Measurements from ENCODE around the gene HECTD3. TPM values are rescaled to one million over a fixed set of nuclear protein-coding genes. Genes with fewer than 3 reads are reported as not detected.
A peak's percentile ranks its signal among the peaks of the same experiment; 100 is the strongest.

The HECTD3 gene
- total and polyA plus RNA-seq, 2 donors (not counting 1 experiment from before 2014, with no cell fraction given), result 20.3 to 33.7 TPM

DNA sequence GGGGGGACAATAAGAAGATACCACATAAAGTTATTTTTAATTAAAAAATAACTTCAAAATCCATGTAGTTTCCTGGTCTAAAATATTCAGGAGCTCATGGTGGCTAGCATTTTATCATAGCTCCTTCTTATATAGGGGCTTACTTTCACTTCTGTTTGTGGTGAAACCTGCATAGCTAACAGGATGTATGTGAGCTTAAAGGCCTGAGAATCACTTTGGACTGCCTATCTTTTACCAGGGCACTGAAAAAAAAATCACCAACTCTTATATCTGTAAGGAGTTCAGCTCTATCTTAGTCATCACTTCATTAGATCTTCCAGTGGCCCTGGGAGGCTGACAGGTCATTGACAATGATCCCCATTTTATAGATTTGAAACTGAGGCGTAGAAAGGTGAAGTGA, 22.2 kb upstream of the HECTD3 start:
- TF ChIP-seq, protein P1, sequence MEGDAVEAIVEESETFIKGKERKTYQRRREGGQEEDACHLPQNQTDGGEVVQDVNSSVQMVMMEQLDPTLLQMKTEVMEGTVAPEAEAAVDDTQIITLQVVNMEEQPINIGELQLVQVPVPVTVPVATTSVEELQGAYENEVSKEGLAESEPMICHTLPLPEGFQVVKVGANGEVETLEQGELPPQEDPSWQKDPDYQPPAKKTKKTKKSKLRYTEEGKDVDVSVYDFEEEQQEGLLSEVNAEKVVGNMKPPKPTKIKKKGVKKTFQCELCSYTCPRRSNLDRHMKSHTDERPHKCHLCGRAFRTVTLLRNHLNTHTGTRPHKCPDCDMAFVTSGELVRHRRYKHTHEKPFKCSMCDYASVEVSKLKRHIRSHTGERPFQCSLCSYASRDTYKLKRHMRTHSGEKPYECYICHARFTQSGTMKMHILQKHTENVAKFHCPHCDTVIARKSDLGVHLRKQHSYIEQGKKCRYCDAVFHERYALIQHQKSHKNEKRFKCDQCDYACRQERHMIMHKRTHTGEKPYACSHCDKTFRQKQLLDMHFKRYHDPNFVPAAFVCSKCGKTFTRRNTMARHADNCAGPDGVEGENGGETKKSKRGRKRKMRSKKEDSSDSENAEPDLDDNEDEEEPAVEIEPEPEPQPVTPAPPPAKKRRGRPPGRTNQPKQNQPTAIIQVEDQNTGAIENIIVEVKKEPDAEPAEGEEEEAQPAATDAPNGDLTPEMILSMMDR (conservative IDR thresholded peaks at IDR 0.05 in 1 of 2, IDR thresholded peaks at IDR 0.05 in 1 of 2; ENCODE audit: low read depth in 1 of 2, low read length in 2 of 2), result no peak
- TF ChIP-seq EZH2 (IDR thresholded peaks at IDR 0.05; ENCODE audit: low read length, missing control alignments), result no peak
- Histone ChIP-seq H2AFZ (ENCODE audit: low read length) (no peak overlapping the region), H3K79me2 (ENCODE audit: control insufficient read depth, insufficient read depth, low read length) (no peaks in the 10 kb centered on the region), H3K27me3 (ENCODE audit: control insufficient read depth, insufficient read depth, low read length) (no peaks in the 10 kb centered on the region), H3K9ac (ENCODE audit: insufficient read depth, low read length) (no peak overlapping the region), H3K27ac (ENCODE audit: insufficient read depth, low read length) (no peak overlapping the region), H3K4me1 (ENCODE audit: control insufficient read depth, extremely low read depth, insufficient read depth, low read length) (no peaks in the 10 kb centered on the region), H3K4me2 (ENCODE audit: extremely low read depth, insufficient read depth, low read length) (no peak overlapping the region), H3K36me3 (ENCODE audit: control insufficient read depth, insufficient read depth, low read length) (no peaks in the 10 kb centered on the region), H4K20me1 (ENCODE audit: control insufficient read depth, extremely low read depth, insufficient read depth, low read length) (no peaks in the 10 kb centered on the region), H3K9me3 (ENCODE audit: control insufficient read depth, insufficient read depth, low read depth, low read length) (no peaks in the 10 kb centered on the region), H3K4me3 (replicated peaks in 1 of 4; ENCODE audit: control extremely low read depth in 1 of 4, insufficient read depth in 1 of 4, low read depth in 3 of 4, low read length in 4 of 4) (no peak overlapping the region)
- no peak for DNase-seq (ENCODE audit: low read depth in 2 of 2)

- Histone ChIP-seq H3K27ac (ENCODE audit: insufficient read depth, low read length) (no peak overlapping the region), H2AFZ (ENCODE audit: low read length) (no peak overlapping the region), H3K27me3 (ENCODE audit: control insufficient read depth, insufficient read depth, low read length) (no peaks in the 10 kb centered on the region), H3K36me3 (ENCODE audit: control insufficient read depth, insufficient read depth, low read length) (no peaks in the 10 kb centered on the region), H3K4me1 (ENCODE audit: control insufficient read depth, extremely low read depth, insufficient read depth, low read length) (no peaks in the 10 kb centered on the region), H3K79me2 (ENCODE audit: control insufficient read depth, insufficient read depth, low read length) (no peaks in the 10 kb centered on the region), H3K9me3 (ENCODE audit: control insufficient read depth, insufficient read depth, low read depth, low read length) (no peaks in the 10 kb centered on the region), H3K4me2 (ENCODE audit: extremely low read depth, insufficient read depth, low read length) (no peak overlapping the region), H3K4me3 (replicated peaks in 1 of 4; ENCODE audit: control extremely low read depth in 1 of 4, insufficient read depth in 1 of 4, low read depth in 3 of 4, low read length in 4 of 4) (no peak overlapping the region), H4K20me1 (ENCODE audit: control insufficient read depth, extremely low read depth, insufficient read depth, low read length) (no peaks in the 10 kb centered on the region), H3K9ac (ENCODE audit: insufficient read depth, low read length) (no peak overlapping the region)
- DNase-seq (ENCODE audit: low read depth in 2 of 2), result no peak
- TF ChIP-seq, protein P1 (conservative IDR thresholded peaks at IDR 0.05 in 1 of 2, IDR thresholded peaks at IDR 0.05 in 1 of 2; ENCODE audit: low read depth in 1 of 2, low read length in 2 of 2), result no peak
- TF ChIP-seq EZH2 (IDR thresholded peaks at IDR 0.05; ENCODE audit: low read length, missing control alignments), result no peak
Measured at GRCh38 chr1:45032837-45033236, 21.7 kb upstream of the HECTD3 start.

- Histone ChIP-seq H2AFZ (ENCODE audit: low read length) (no peak overlapping the region), H4K20me1 (ENCODE audit: control insufficient read depth, extremely low read depth, insufficient read depth, low read length) (no peaks in the 10 kb centered on the region), H3K36me3 (ENCODE audit: control insufficient read depth, insufficient read depth, low read length) (no peaks in the 10 kb centered on the region), H3K4me3 (replicated peaks in 1 of 4; ENCODE audit: control extremely low read depth in 1 of 4, insufficient read depth in 1 of 4, low read depth in 3 of 4, low read length in 4 of 4) (no peak overlapping the region), H3K27me3 (ENCODE audit: control insufficient read depth, insufficient read depth, low read length) (no peaks in the 10 kb centered on the region), H3K4me2 (ENCODE audit: extremely low read depth, insufficient read depth, low read length) (no peak overlapping the region), H3K27ac (ENCODE audit: insufficient read depth, low read length) (no peak overlapping the region), H3K79me2 (ENCODE audit: control insufficient read depth, insufficient read depth, low read length) (no peaks in the 10 kb centered on the region), H3K4me1 (ENCODE audit: control insufficient read depth, extremely low read depth, insufficient read depth, low read length) (no peaks in the 10 kb centered on the region), H3K9ac (ENCODE audit: insufficient read depth, low read length) (no peak overlapping the region), H3K9me3 (ENCODE audit: control insufficient read depth, insufficient read depth, low read depth, low read length) (no peaks in the 10 kb centered on the region)
- DNase-seq (ENCODE audit: low read depth in 2 of 2), result peak in 1 of 2 donors; percentile 36
- TF ChIP-seq, protein P1 (conservative IDR thresholded peaks at IDR 0.05 in 1 of 2, IDR thresholded peaks at IDR 0.05 in 1 of 2; ENCODE audit: low read depth in 1 of 2, low read length in 2 of 2), result no peak
- TF ChIP-seq EZH2 (IDR thresholded peaks at IDR 0.05; ENCODE audit: low read length, missing control alignments), result no peak
Measured at GRCh38 chr1:45026446-45026845, 15.3 kb upstream of the HECTD3 start.

Data from fibroblast of lung (primary cell).